Ascending aorta (tissue), 2 donors: ENCODE results near the gene CST4. TPM values are rescaled to one million over a fixed set of nuclear protein-coding genes. Genes with fewer than 3 reads are reported as not detected.
"Not testable (repeated sequence)": the region's sequence is repeated elsewhere in the genome, so short reads cannot be mapped to it uniquely, and the experiment has no call there.

Experiments used
- DNase-seq, 2 donors: peaks; one replicate each; pipeline ENCODE4 v3.0.0-alpha.2; 2019; ENCODE audit warnings: low spot score in 2 of 2
- H3K27ac ChIP-seq, 2 donors: fragments of 200-600 bp; sonication (generic); one replicate each; pipeline ENCODE4 v1.5.1; 2016 to 2017; ENCODE audit warnings: mild to moderate bottlenecking in 1 of 2
- H3K27me3 ChIP-seq: fragments of 200-600 bp; sonication (generic); one replicate; pipeline ENCODE4 v1.5.1; 2017
- H3K36me3 ChIP-seq, 2 donors: fragments of 200-600 bp; sonication (generic); one replicate each; pipeline ENCODE4 v1.5.1; 2016
- H3K4me1 ChIP-seq, 2 donors: fragments of 200-600 bp; sonication (generic); one replicate each; pipeline ENCODE4 v1.5.1; 2016 to 2017; ENCODE audit warnings: mild to moderate bottlenecking in 1 of 2
- H3K4me3 ChIP-seq, 2 donors: fragments of 200-600 bp; sonication (generic); one replicate each; pipeline ENCODE4 v1.5.1; 2016 to 2017; ENCODE audit warnings: mild to moderate bottlenecking in 1 of 2
- H3K9me3 ChIP-seq, 2 donors: fragments of 200-600 bp; sonication (generic); one replicate each; pipeline ENCODE4 v1.5.1; 2016
- CTCF ChIP-seq, 3 experiments: fragments of 200-600 bp in 2 of 3; fragments of 450-650 bp in 1 of 3; sonication (generic) in 2 of 3; IDR thresholded peaks; one replicate each; pipeline ENCODE4 v1.5.1; 2016 to 2019; ENCODE audit warnings: antibody characterized with exemption in 3 of 3, mild to moderate bottlenecking in 1 of 3, moderate library complexity in 1 of 3
- intact Hi-C: fragments of 100-400 bp; cut with DNase I; formaldehyde crosslinking; loops from one replicate; pipeline ENCODE4 v1.15.1; 2023
- total RNA-seq: library from RNA; depleted of rRNA; stranded (reverse); fragments of >200 nt; gene quantifications from one replicate; pipeline ENCODE4 v1.1.0, GENCODE V29; 2016

The CST4 gene
- total RNA-seq, 1 donor from 2014 or later, result not detected

- DNase-seq, result no peak
- TF ChIP-seq CTCF (IDR thresholded peaks at IDR 0.05), result no peak
- intact Hi-C loops, result no loop called here
These were observed 9.1 kb upstream of the CST4 start for GRCh38 chr20:23697947-23698346.

GRCh38 chr20:23695068-23695395, 6.2 kb upstream of the CST4 start:
- intact Hi-C loops, DNase-seq, H3K4me1 ChIP-seq, H3K4me3 ChIP-seq, H3K9me3 ChIP-seq, H3K36me3 ChIP-seq, H3K27me3 ChIP-seq, H3K27ac ChIP-seq: not testable (repeated sequence)

More at GRCh38 chr20:23697947-23698346, 9.1 kb upstream of the CST4 start:
- no peaks in the 10 kb centered on the region for H3K4me1 ChIP-seq
- no peaks in the 10 kb centered on the region for H3K27me3 ChIP-seq
- H3K27ac ChIP-seq, result no peak overlapping the region
- no peaks in the 10 kb centered on the region for H3K9me3 ChIP-seq
- no peak overlapping the region for H3K4me3 ChIP-seq
- H3K36me3 ChIP-seq, result no peaks in the 10 kb centered on the region

- H3K27ac ChIP-seq, H3K4me1 ChIP-seq, DNase-seq, H3K4me3 ChIP-seq, intact Hi-C loops, H3K36me3 ChIP-seq, H3K9me3 ChIP-seq, H3K27me3 ChIP-seq: not testable (repeated sequence)
These were observed 5.6 kb upstream of the CST4 start for GRCh38 chr20:23694178-23695067.

GRCh38 chr20:23692725-23693619, 4.1 kb upstream of the CST4 start:
- DNase-seq, intact Hi-C loops, H3K36me3 ChIP-seq, H3K4me3 ChIP-seq, H3K27ac ChIP-seq, H3K4me1 ChIP-seq, H3K27me3 ChIP-seq, H3K9me3 ChIP-seq: not testable (repeated sequence)

GRCh38 chr20:23691675-23692074, 2.8 kb upstream of the CST4 start:
- intact Hi-C loops, result no loop called here
- Histone ChIP-seq H3K4me1 (no peaks in the 10 kb centered on the region), H3K27ac (no peak overlapping the region), H3K36me3 (no peaks in the 10 kb centered on the region), H3K9me3 (no peaks in the 10 kb centered on the region), H3K4me3 (no peak overlapping the region), H3K27me3 (no peaks in the 10 kb centered on the region)
- TF ChIP-seq CTCF (IDR thresholded peaks at IDR 0.05), result no peak
- no peak for DNase-seq

- no peak overlapping the region for H3K27ac ChIP-seq
- intact Hi-C loops, result no loop called here
- no peaks in the 10 kb centered on the region for H3K4me1 ChIP-seq
- H3K36me3 ChIP-seq, result no peaks in the 10 kb centered on the region
- H3K4me3 ChIP-seq, result no peak overlapping the region
- H3K27me3 ChIP-seq, result no peaks in the 10 kb centered on the region
- H3K9me3 ChIP-seq, result no peaks in the 10 kb centered on the region
- no peak for TF ChIP-seq CTCF (IDR thresholded peaks at IDR 0.05)
- DNase-seq, result peak in 1 of 2 donors; percentile 39
These were observed 1.7 kb upstream of the CST4 start for GRCh38 chr20:23690581-23690980.

- no peak for DNase-seq
- no peaks in the 10 kb centered on the region for H3K9me3 ChIP-seq
- no peaks in the 10 kb centered on the region for H3K36me3 ChIP-seq
- H3K4me3 ChIP-seq, result no peak overlapping the region
- no peaks in the 10 kb centered on the region for H3K27me3 ChIP-seq
- no peaks in the 10 kb centered on the region for H3K4me1 ChIP-seq
- intact Hi-C loops, result no loop called here
- no peak overlapping the region for H3K27ac ChIP-seq
- TF ChIP-seq CTCF (IDR thresholded peaks at IDR 0.05), result no peak
These were observed 507 bp upstream of the CST4 start for GRCh38 chr20:23689399-23689690.
